ENCODE results near the gene RGS12.

Gene RGS12

GRCh38 chr4:3312362-3312761 is 19.5 kb downstream of the RGS12 start:
- H3K36me3 ChIP-seq (ENCODE audit: control insufficient read depth, low read length), result no peaks in the 10 kb centered on the region
- H3K9me3 ChIP-seq (ENCODE audit: control insufficient read depth, insufficient read depth, low read length), result no peaks in the 10 kb centered on the region
- no peaks in the 10 kb centered on the region for H3K79me2 ChIP-seq (ENCODE audit: control insufficient read depth, low read length)
- no peak for TF ChIP-seq EZH2phosphoT487 (IDR thresholded peaks at IDR 0.05; ENCODE audit: borderline replicate concordance, low read length)
- TF ChIP-seq CTCF (IDR thresholded peaks at IDR 0.05; ENCODE audit: low read depth, low read length, poor library complexity, severe bottlenecking), result no peak
- no peaks in the 10 kb centered on the region for H3F3A ChIP-seq (ENCODE audit: control insufficient read depth, insufficient read depth)
- no peaks in the 10 kb centered on the region for H3K27me3 ChIP-seq (ENCODE audit: control insufficient read depth, low read length)
- H3K4me3 ChIP-seq (ENCODE audit: low read length), result no peak overlapping the region
- H4K20me1 ChIP-seq (ENCODE audit: control insufficient read depth, insufficient read depth, low read depth, low read length), result no peaks in the 10 kb centered on the region
- no peak overlapping the region for H3K4me2 ChIP-seq (ENCODE audit: low read length)
- H3K4me1 ChIP-seq (ENCODE audit: control insufficient read depth, low read length), result no peaks in the 10 kb centered on the region
- H3K27ac ChIP-seq (ENCODE audit: low read depth, low read length), result no peak overlapping the region
- H3K9me2 ChIP-seq (replicated peaks; ENCODE audit: control insufficient read depth, low read length), result no peaks in the 10 kb centered on the region

- H3K27ac ChIP-seq (ENCODE audit: low read depth, low read length), result no peak overlapping the region
- no peak overlapping the region for H3K4me2 ChIP-seq (ENCODE audit: low read length)
- H3K36me3 ChIP-seq (ENCODE audit: control insufficient read depth, low read length), result no peaks in the 10 kb centered on the region
- no peaks in the 10 kb centered on the region for H3K9me2 ChIP-seq (replicated peaks; ENCODE audit: control insufficient read depth, low read length)
- no peaks in the 10 kb centered on the region for H3K27me3 ChIP-seq (ENCODE audit: control insufficient read depth, low read length)
- no peak overlapping the region for H3K4me3 ChIP-seq (ENCODE audit: low read length)
- no peaks in the 10 kb centered on the region for H3K9me3 ChIP-seq (ENCODE audit: control insufficient read depth, insufficient read depth, low read length)
- H3K4me1 ChIP-seq (ENCODE audit: control insufficient read depth, low read length), result no peaks in the 10 kb centered on the region
- H4K20me1 ChIP-seq (ENCODE audit: control insufficient read depth, insufficient read depth, low read depth, low read length), result no peaks in the 10 kb centered on the region
- no peak for TF ChIP-seq EZH2phosphoT487 (IDR thresholded peaks at IDR 0.05; ENCODE audit: borderline replicate concordance, low read length)
- no peak for TF ChIP-seq CTCF (IDR thresholded peaks at IDR 0.05; ENCODE audit: low read depth, low read length, poor library complexity, severe bottlenecking)
- H3K79me2 ChIP-seq (ENCODE audit: control insufficient read depth, low read length), result no peaks in the 10 kb centered on the region
- no peaks in the 10 kb centered on the region for H3F3A ChIP-seq (ENCODE audit: control insufficient read depth, insufficient read depth)
Measured at GRCh38 chr4:3313139-3313538, 20.3 kb downstream of the RGS12 start.

GRCh38 chr4:3313556-3314228 is 20.9 kb downstream of the RGS12 start:
- no peak overlapping the region for H3K4me2 ChIP-seq (ENCODE audit: low read length)

More at GRCh38 chr4:3313556-3314228, 20.9 kb downstream of the RGS12 start:
- Histone ChIP-seq H3K9me3 (ENCODE audit: control insufficient read depth, insufficient read depth, low read length) (no peaks in the 10 kb centered on the region), H3K79me2 (ENCODE audit: control insufficient read depth, low read length) (no peaks in the 10 kb centered on the region), H3K9me2 (replicated peaks; ENCODE audit: control insufficient read depth, low read length) (no peaks in the 10 kb centered on the region), H3K27me3 (ENCODE audit: control insufficient read depth, low read length) (no peaks in the 10 kb centered on the region), H3K4me1 (ENCODE audit: control insufficient read depth, low read length) (no peaks in the 10 kb centered on the region), H3K4me3 (ENCODE audit: low read length) (no peak overlapping the region), H3K36me3 (ENCODE audit: control insufficient read depth, low read length) (no peaks in the 10 kb centered on the region), H3F3A (ENCODE audit: control insufficient read depth, insufficient read depth) (no peaks in the 10 kb centered on the region), H3K27ac (ENCODE audit: low read depth, low read length) (no peak overlapping the region), H4K20me1 (ENCODE audit: control insufficient read depth, insufficient read depth, low read depth, low read length) (no peaks in the 10 kb centered on the region)
- TF ChIP-seq CTCF (IDR thresholded peaks at IDR 0.05; ENCODE audit: low read depth, low read length, poor library complexity, severe bottlenecking), result no peak
- TF ChIP-seq EZH2phosphoT487 (IDR thresholded peaks at IDR 0.05; ENCODE audit: borderline replicate concordance, low read length), result no peak
